MCF 10A (cell line): ENCODE data around the gene RXRA. TPM values are rescaled to one million over a fixed set of nuclear protein-coding genes. Genes with fewer than 3 reads are reported as not detected.

Experiments
- BruUV-seq: library from RNA; stranded (reverse); fragments of 400-500 nt; replicated peaks from 2 replicates; lab custom pipeline; 2021; lab: Mats Ljungman, UMichigan
- CTCF ChIA-PET: fragments of 300-600 bp; sonication (Branson Sonifier 250); formaldehyde crosslinking; extraction: SDS; loops from one replicate; lab custom pipeline; 2021; ENCODE audit warnings: antibody characterized with exemption, inconsistent platforms; lab: Yijun Ruan, JAX
- POLR2A ChIA-PET: fragments of 300-600, 350-650 bp; sonication (Branson Sonifier 250); formaldehyde crosslinking; extraction: SDS; loops from one replicate; lab custom pipeline; 2020; ENCODE audit warnings: antibody characterized with exemption, inconsistent platforms; lab: Yijun Ruan, JAX
- DNase-seq: peaks from one replicate; pipeline ENCODE4 v3.0.0-alpha.2; 2018; ENCODE audit not compliant: unreplicated experiment
- H3K27ac Mint-ChIP-seq: one replicate; pipeline ENCODE4 v1.8.0; 2022; ENCODE audit warnings: mild to moderate bottlenecking, low read depth, mixed read lengths; ENCODE audit not compliant: unreplicated experiment
- H3K27me3 Mint-ChIP-seq: one replicate; pipeline ENCODE4 v1.8.0; 2022; ENCODE audit warnings: mixed read lengths; ENCODE audit not compliant: insufficient read depth, unreplicated experiment
- H3K36me3 Mint-ChIP-seq: one replicate; pipeline ENCODE4 v1.8.0; 2022; ENCODE audit warnings: mild to moderate bottlenecking, moderate library complexity, mixed read lengths; ENCODE audit not compliant: insufficient read depth, unreplicated experiment
- H3K4me1 Mint-ChIP-seq: one replicate; pipeline ENCODE4 v1.8.0; 2022; ENCODE audit warnings: mixed read lengths; ENCODE audit not compliant: insufficient read depth, unreplicated experiment
- H3K4me3 Mint-ChIP-seq: one replicate; pipeline ENCODE4 v1.8.0; 2022; ENCODE audit warnings: mild to moderate bottlenecking, moderate library complexity, mixed read lengths; ENCODE audit not compliant: unreplicated experiment
- H3K9me3 Mint-ChIP-seq: one replicate; pipeline ENCODE4 v1.8.0; 2022; ENCODE audit warnings: mixed read lengths; ENCODE audit not compliant: unreplicated experiment
- intact Hi-C: fragments of 100-400 bp; cut with micrococcal nuclease; formaldehyde crosslinking; loops from 2 replicates; pipeline ENCODE4 v1.14.1; 2022
- total RNA-seq: library from RNA; stranded (reverse); gene quantifications from 2 replicates; pipeline ENCODE4 v1.2.3, GENCODE V29; 2022
- TF ChIP-seq, protein P1 (sequence below): fragments of 200-600 bp; IDR thresholded peaks from one replicate; pipeline ENCODE4 v1.8.0; 2022; ENCODE audit warnings: antibody characterized with exemption, mild to moderate bottlenecking; ENCODE audit not compliant: unreplicated experiment

Gene RXRA
- total RNA-seq, 1 experiment from 2014 or later, result 65.5 TPM

DNA sequence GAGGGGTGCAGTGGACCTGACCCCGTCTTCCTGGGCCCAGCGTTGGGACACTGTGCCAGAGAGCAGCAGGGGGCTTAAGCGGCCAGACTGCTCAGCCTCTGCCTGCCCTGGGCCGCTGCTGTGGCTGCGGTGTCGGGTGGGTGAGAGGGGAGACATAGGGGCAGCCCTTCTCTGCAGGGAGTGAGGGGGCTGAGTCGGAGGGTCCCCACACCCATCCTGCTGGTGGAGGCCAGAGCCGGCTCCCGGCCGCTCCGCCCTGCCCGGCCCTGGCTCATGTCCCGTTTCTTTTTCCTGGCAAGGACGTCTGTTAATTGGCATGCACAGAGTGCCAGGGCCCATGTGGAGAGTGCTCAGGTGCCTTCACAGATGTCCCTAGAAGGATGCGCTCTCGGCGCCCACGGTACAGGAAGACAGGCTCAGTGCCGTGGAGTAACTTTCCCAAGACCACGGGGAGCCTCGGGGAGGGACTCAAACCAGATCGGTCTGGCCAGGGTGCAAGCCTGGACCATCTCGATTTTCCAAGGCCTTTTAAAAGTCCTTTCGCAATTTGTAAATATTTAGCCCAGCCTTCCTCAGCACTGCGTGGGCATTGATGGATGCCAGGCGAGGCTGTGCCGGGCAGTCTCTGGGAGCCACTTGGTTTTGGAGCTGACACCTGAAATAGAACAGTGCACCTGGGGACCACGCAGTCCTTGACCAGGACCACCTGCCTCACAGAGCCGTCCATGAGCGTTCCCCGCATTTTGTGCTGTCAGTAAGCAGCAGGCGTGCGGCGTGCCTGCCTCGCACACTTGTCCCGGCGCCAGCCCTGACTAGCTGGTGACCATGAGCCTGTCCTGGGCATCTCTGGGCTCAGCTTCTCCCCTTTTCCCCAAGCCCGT is 60.9 kb downstream of the RXRA start:
- ChIA-PET POLR2A (interaction anchor here (0.6 to 1.2 kb wide), 4 partner anchors 8 to 61 kb away, joined by 3 to 4 read pairs (median 4); no protein-coding TSS in a partner anchor), CTCF (interaction anchor here (0.6 kb wide), 1 partner anchor 17 kb away, joined by 4 read pairs; no protein-coding TSS in a partner anchor)
- Mint-ChIP-seq H3K9me3 (no peaks in the 10 kb centered on the region), H3K27me3 (no peaks in the 10 kb centered on the region), H3K27ac (peak overlapping the region; percentile 42), H3K4me1 (peaks cover 25% of the 10 kb centered on the region), H3K4me3 (no peak overlapping the region), H3K36me3 (peaks cover 32% of the 10 kb centered on the region)
- BruUV-seq, result no TSS peak
- TF ChIP-seq, protein P1, sequence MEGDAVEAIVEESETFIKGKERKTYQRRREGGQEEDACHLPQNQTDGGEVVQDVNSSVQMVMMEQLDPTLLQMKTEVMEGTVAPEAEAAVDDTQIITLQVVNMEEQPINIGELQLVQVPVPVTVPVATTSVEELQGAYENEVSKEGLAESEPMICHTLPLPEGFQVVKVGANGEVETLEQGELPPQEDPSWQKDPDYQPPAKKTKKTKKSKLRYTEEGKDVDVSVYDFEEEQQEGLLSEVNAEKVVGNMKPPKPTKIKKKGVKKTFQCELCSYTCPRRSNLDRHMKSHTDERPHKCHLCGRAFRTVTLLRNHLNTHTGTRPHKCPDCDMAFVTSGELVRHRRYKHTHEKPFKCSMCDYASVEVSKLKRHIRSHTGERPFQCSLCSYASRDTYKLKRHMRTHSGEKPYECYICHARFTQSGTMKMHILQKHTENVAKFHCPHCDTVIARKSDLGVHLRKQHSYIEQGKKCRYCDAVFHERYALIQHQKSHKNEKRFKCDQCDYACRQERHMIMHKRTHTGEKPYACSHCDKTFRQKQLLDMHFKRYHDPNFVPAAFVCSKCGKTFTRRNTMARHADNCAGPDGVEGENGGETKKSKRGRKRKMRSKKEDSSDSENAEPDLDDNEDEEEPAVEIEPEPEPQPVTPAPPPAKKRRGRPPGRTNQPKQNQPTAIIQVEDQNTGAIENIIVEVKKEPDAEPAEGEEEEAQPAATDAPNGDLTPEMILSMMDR, result no peak
- intact Hi-C loops, result no loop called here
- DNase-seq, result peak; percentile 85

DNA sequence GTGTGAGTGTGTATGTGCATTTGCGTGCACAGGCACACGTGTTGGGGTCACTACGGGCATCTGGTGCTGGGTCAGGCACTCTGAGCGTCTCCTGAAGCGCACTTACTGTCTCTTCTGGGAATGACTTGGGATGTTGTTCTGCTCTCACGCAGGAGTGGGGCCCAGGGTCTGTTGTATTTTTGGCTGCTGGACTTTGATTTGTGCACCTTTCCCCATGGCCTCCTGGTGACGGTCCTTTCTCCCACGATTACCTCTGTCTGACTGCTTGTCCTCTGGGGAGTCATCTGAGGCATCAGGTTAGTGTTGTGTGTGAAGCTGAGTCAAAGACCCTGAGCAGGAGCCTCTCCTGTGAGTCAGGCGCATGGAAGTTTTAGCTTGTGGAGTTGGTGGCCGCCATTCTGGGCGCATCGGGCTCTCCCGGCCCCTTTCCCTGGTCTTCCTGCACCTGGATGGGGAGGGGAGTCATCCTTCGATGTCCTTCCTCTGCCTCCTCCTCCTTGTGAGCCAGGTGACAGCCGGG is 62.1 kb downstream of the RXRA start:
- Mint-ChIP-seq H3K4me1 (peaks cover 25% of the 10 kb centered on the region), H3K27ac (no peak overlapping the region), H3K4me3 (no peak overlapping the region), H3K27me3 (no peaks in the 10 kb centered on the region), H3K9me3 (no peaks in the 10 kb centered on the region), H3K36me3 (peaks cover 32% of the 10 kb centered on the region)
- CTCF ChIA-PET, result no interaction called here
- intact Hi-C loops, result no loop called here
- POLR2A ChIA-PET, result interaction anchor here (0.9 to 1.2 kb wide), 2 partner anchors 9 to 22 kb away, joined by 4 read pairs; no protein-coding TSS in a partner anchor
- BruUV-seq, result no TSS peak
- TF ChIP-seq, protein P1, result no peak
- no peak for DNase-seq

DNA sequence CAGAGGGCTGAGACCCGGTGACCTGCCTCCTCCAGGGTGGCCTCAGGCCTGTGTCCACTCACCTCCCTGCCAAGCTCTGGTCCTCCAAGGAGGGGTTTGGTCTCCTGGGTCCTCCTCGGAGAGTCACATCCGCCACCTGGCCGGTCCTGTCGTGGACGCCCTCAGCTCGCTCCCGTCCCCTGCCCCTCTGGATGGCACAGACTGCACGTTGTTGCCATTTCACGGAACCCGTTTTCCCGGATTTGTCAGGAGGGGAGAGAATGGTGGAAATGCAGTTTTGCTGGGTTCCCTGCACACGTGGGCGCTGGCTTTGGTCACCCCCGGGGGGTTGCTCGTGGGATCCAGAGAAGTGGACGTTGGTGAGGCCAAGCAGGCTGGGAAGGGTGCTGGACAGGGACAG is 62.7 kb downstream of the RXRA start:
- intact Hi-C loops, result no loop called here
- no peak overlapping the region for H3K4me3 Mint-ChIP-seq
- peaks cover 32% of the 10 kb centered on the region for H3K36me3 Mint-ChIP-seq
- no peaks in the 10 kb centered on the region for H3K9me3 Mint-ChIP-seq
- ChIA-PET CTCF (no interaction called here), POLR2A (no interaction called here)
- H3K4me1 Mint-ChIP-seq, result peaks cover 23% of the 10 kb centered on the region
- TF ChIP-seq, protein P1, result no peak
- BruUV-seq, result no TSS peak
- no peak for DNase-seq
- H3K27me3 Mint-ChIP-seq, result no peaks in the 10 kb centered on the region
- H3K27ac Mint-ChIP-seq, result no peak overlapping the region

DNA sequence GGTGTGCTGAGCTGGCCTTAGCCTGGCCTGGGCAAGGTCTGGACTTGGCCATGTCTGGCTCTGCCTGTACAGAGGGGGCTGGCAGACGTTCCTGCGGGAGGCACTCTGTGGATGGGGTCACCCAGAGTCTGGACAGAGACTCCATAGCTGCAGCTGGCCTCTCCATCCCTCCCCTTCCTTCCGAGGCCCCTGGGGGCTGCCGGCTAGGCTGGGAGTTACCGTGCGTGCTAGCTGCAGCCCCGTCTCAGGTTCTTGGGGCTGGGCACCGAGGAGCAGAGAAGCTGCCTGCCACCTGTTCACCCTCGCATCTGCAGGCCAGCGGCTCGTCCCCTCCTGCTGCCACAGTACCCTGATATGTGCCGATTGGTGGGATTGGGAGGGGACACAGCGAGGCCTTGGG is 63.4 kb downstream of the RXRA start:
- H3K36me3 Mint-ChIP-seq, result peaks cover 39% of the 10 kb centered on the region
- intact Hi-C loops, result no loop called here
- ChIA-PET POLR2A (no interaction called here), CTCF (no interaction called here)
- no peak overlapping the region for H3K4me3 Mint-ChIP-seq
- H3K27me3 Mint-ChIP-seq, result no peaks in the 10 kb centered on the region
- BruUV-seq, result no TSS peak
- TF ChIP-seq, protein P1, result no peak
- H3K4me1 Mint-ChIP-seq, result peaks cover 17% of the 10 kb centered on the region
- H3K27ac Mint-ChIP-seq, result no peak overlapping the region
- H3K9me3 Mint-ChIP-seq, result no peaks in the 10 kb centered on the region
- no peak for DNase-seq
